GM21381 (cell line): ENCODE data around the gene FRRS1L.

ENCODE experiments used
- ATAC-seq: cut with Tn5 transposase; IDR thresholded peaks from one replicate; pipeline ENCODE4 v1.9.1; 2021; ENCODE audit warnings: mild to moderate bottlenecking, moderate library complexity; ENCODE audit not compliant: unreplicated experiment

FRRS1L gene

DNA sequence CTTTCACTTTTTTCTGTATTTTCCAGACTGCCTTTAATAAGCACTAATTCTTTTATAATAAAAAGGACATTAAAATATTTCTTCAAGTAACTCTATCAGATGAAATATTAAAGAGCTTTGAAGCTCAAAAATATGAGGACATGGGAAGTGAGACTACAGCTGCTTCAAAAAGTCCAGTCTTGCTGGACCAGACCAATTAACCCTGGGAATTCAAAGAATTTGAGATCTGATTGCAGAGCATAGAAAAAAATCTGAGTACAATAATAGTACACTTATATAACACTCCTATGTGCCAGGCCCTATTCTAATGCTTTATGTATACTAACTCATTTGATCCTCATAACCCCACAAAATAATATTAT, 57.1 kb downstream of the FRRS1L start:
- ATAC-seq, result no peak

DNA sequence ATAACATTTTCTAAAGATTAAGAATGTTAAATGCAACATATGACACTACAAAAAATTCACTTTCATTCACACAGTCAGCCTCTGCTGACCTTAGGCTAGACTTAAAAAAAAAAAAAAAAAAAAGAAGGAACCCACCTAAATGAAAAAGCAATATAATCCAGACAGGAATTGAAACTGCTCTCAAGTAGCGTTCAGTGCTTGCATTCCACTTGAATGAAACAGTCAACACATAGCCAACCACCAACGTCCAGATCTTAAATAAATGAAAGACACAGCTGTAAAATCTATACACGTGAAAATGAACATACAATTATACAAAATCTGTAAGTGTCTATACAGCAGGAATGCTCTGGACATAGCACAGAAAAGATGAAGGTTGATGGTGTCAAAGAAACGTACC, 58.7 kb downstream of the FRRS1L start:
- no peak for ATAC-seq

DNA sequence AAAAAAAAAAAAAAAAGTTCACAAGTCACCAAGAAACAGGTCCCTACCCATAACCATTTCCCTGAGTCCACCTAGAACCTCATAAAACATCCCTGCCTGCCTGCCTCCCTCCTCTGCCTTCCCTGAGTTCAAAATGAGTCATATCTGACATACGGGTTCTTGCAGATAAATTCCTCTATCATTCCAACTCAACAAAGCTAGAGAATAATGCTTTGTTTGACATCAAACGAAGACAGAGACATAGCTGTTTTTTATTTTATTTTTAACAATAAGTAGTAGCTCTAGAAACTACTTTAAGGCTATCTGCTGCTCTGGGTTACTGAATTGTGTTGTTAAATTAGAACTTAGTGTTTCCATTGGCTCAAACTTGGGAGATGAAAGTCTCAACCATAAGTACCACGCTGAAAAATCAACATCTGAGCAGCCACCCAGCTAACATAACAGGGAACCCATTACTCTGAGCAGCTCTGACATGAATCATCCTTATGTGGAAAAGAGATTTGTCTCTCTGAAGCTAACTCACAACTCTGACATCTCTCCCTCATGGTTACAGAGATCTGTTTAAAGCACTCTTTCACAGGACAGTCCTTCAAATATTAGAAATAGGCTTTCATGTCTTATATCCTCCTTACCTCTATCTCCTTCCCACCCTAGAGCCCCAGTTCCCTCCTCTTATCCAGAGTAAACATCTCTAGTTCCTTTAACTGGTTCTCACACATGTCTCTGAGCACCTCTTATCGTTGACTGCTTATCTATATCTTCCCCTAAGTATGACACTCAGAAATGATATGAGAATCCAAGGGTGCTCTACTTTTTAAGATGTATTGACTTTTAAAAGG, 59.4 kb downstream of the FRRS1L start:
- no peak for ATAC-seq

DNA sequence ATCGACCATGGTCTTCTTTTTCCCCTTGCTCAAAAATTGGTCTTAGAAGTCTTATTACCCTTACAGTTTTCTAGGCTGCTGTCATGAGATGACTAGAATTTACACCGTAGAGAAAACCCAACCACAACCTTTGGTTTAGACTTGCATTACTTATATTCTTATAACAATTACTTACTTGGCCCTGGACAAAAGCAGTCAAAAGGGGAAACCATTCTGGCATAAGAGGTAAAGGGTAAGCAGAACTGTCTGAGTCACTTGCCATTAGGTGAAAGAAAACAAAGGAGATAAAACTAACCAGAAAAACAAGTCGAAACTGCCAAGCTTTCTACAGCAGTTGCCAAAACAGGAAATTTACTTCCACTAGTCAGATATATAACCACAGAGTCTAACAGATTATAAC, 65.2 kb downstream of the FRRS1L start:
- peak; percentile 70 for ATAC-seq

DNA sequence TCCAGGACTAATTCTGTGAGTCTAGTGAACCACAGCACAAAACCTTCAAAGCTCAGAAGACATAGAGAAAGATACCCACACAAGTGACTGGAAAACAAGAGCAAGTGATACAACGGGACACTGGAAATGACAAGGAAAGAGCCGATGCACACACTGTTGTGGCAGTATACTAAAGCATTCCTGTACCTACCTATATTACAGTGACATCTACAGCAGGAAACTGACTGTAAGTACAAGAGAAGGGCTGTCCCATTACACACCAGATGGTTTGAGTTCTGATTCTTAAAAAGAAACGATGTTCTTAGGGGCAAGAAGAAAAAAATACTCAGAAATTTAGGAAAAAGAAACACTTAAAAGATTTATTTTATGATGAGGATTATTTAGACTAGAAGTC, 65.8 kb downstream of the FRRS1L start:
- ATAC-seq, result no peak

DNA sequence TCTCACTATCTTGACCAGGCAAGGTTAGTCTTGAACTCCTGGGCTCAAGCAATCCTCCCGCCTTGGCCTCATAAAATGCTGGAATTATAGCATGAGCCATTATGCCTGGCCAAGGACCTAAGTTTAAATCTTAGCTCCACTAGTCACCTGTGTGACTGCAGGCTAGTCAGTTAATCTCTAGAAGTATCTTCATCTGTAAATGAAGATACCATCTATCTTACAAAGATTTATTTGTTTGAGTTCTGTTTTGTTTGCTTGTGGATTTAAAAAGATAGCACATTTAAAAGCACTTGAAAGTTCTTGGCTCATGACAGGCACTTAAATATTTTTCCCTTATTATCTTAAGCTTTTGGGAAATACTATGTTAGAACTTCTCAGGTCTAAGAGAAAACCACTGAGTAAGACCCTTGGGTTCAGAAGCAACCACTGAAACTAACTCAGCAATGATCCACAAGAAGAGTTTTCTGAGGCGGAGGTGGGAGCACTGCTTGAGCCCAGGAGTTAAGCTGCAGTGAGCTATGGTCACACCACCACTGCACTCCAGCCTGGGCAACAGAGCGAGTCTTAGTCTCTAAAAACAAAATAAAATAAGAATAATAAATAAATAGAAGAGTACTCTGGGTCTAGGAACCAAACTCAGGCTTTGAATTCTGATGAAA, 66.4 kb downstream of the FRRS1L start:
- ATAC-seq, result peak; percentile 37

DNA sequence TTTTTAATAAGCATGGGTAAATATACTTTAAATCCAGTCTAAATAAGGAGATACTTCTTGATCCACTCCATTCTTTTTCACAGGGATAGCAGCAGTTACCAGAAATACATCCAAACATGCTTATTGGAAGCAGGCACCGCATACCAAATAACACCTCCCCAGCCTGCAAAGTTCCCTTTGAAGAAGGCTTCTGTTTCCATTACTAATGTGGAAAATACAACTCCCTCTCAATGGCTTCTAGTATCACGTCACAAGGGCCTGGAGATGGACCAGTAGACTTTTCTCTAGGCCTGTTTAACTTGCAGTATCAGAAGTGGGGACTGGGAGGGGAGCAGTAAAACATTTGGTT, 68.1 kb downstream of the FRRS1L start:
- ATAC-seq, result no peak

DNA sequence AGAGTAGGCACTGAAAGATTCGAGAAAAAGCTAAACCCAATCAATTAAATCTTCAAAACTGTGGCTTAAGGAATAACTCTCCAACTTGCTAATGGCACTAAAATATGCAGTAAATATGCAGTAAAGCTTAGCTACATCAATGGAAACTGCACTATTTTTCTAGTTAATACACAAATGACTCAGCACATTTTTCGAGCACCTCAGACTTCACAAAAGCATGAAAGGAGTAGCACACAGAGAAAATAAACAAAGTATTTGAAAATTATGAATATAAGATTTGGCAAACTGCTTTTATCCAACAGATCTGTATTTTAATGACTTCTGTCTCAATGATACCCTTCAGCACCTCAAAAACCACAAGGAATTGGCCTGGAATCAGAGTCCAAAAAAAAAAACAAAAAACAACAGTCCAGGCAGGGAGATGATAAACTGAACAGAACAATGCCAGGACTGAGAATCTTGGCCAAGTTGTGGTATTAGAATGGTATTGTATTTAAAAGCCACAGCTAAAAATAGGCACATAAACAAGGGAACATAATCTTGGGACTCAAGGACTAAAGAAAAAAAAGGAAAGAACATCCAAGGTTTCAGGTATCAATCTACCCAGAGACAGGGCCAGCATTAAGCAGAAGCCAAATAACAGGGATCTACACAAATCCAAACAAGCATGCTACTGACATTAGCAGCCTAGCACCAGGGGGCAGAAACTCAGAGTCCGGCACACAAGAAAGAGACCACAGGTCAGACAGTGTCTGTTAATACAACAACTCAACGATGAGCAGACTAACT, 68.7 kb downstream of the FRRS1L start:
- ATAC-seq, result no peak

DNA sequence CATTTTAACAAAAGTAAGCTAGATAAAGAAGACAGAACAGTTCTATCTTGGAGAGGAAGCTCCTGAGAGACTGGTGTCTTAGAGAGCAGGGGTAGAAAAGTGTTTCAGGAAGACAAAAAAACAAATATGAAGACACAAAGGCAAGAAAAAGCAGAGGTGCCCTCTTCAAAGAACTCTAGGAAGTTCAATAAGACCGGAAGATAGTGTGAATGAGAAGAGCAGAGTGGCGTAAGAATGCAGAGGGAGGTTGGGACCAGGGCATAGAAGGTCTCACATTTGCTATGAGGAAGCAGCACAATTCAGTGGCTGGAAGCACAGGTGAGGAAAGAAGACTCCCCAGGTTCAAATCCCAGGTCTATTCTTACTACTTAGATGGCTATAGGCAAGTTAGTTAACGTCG, 69.9 kb downstream of the FRRS1L start:
- ATAC-seq, result no peak

DNA sequence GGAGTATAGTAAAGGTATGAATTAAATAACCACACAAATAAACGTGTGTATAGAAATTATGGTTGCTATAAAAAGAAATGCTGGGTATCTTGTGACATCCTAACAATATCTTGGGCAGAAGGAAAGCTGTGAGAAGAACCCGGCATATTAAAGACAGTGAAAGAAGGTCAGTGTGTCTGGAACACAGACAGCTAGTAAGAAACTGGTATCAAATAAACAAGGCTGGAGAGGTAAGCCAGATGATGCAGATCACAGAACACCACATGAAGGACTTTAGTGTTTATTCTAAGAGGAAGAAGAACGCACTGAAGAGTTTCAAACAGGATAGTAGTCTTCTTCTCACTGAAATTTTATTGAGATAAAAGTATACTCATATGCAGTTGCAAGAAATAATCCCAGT, 71.7 kb downstream of the FRRS1L start:
- no peak for ATAC-seq

DNA sequence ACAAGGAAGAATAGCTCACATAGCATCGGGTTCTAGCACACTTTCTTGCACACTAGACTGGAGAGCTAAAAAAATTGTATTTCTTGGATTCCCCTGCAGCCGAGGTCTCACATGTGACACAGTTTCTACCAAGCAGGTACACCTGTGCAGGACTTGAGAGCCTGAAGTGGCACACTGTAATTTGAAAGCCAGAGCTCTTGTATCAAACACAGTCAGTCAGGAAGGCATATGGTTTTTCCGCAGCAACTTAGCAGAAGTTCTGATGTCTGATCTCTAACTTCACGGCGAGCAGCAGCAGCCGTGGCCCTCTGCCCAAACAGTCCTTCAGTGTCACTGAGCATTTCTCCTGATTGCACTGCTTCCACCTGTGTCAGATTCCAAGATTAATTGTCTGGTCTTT, 72.8 kb downstream of the FRRS1L start:
- ATAC-seq, result no peak

DNA sequence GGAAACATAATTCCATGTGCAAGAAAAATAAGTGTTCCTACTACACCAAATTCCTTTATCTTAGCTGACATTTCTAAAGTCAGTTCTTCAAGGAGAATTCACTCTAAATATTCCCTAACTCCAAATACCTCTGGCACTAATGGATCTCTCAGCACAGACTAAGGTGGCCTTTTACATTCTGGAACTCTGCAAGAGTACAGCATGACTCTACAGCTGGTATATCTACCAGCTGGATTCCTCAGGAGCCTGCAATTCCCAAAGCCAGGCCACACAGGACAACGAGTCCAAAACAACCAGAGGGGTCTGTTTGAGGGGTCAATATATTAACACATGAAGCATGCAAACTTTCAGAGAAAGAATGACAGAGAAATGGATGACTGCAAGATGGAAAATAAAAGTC, 74.5 kb downstream of the FRRS1L start:
- no peak for ATAC-seq

DNA sequence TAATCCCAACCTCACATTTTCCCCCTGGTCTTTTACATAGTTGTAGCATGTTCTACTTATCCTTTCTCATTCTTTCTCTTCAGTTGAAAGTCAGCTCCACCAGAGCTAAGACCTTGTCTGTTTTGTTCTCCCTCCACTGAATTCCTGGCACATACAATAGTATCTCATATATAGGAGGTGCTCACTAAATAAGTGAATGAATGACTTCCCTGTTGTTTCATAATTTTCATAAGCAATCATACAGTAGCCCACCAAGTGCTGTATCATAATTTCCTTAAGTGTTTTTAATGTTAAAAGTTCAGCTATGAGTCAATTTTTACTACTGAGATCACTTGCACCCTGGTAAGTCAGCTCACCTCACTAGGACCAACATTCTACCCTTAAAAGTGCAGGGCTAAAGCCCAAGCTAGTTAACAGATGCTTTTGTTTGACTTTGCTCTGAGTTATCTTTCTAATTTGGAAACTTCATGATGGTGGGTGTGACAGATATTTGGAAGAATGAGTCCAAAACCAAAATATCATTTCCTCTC, 74.9 kb downstream of the FRRS1L start:
- ATAC-seq, result no peak

DNA sequence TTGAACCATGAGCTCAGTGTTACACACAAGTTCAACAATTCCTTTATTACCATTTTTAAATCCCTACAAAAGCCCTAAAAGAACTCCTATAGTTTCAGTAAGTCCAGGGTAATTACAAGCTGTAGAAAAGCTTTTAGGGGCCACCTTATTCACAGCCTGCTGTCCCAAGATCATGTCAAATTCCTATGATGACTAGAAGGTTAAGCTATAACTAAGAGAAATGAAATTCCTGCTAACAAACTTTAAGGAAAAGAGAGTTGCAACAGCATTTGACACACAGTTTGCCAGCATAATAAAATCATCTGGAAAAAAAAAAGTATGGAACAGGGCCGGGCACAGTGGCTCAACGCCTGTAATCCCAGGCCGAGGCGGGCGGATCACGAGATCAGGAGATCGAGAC, 78.8 kb downstream of the FRRS1L start:
- ATAC-seq, result no peak

DNA sequence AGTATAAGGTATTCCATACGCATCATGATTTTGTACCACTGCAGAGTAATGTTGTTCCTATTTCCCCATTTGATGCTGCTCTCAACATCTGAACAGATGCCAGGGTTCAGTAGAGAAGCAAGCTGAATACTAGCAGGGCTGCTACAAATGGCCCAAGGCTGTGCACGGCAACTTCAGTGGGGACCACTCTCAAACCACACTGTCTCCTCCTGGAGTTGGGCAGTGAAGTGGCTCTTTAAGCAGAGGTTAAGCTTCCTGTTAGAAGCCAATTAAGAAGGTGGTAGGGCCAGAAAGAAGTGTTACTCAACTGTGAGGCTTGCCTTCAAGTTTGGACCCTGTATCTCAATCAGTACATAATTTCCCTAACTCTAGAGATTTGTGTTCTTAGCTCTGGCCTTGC, 79.3 kb downstream of the FRRS1L start:
- ATAC-seq, result no peak

DNA sequence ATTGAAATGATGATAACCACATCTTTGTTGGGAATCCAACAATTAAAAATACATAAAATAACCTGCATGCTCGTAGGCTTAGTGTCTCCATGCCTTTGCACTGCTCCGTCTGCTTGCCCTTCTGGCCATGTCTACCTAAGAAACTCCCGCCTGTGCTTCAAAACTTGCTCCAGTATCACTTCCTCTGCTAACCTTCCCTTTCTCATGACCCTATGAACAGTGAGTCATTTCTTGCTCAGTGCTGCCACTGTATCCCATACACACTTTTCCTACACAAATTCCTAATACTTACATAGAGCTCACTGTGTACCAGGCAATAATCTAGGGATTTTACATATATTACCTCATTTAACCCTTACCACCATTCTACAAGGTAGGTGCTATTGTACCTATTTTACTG, 80.8 kb downstream of the FRRS1L start:
- ATAC-seq, result peak; percentile 75

DNA sequence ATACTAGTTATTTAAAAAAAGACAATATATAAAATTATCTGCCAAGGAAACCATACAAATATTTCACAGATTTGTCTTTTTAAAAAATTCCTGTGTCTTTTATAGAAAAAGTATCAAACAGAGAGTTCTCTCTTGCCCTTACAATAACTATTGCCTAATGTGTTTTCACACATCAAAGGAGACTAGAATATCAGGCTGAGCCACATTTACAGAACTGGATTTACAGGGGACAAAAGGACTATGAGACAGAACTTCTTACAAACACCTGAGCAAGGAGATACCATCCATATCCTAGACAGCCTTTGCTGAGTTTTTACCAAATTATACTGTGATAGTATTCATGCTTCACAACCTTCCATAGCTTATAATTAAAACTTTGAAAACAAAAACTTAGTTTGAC, 81.5 kb downstream of the FRRS1L start:
- no peak for ATAC-seq

DNA sequence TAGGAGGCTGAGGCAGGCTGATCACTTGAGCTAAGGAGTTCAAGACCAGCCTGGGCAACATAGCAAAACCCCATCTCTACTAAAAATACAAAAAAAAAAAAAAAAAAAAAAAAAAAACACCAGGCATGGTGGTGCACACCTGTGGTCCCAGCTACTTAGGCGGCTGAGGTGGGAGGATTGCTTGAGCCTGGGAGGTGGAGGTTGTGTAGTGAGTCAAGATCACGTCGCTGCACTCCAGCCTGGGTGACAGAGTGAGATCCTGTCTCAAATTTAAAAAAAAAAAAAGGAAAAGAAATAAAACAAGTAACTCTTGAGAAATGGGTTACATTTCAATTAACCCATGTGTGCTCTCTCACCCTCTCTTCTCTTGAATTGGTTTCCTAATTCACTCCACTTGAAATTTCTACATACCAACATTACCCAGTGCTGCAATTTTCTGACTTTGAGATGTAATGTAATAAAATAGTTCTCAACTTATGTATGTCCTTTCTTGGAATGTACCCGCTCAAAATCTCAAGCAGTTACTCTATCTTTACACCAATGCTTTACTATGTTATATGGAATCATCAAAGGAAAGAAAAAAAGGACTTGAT, 83.1 kb downstream of the FRRS1L start:
- ATAC-seq, result no peak

DNA sequence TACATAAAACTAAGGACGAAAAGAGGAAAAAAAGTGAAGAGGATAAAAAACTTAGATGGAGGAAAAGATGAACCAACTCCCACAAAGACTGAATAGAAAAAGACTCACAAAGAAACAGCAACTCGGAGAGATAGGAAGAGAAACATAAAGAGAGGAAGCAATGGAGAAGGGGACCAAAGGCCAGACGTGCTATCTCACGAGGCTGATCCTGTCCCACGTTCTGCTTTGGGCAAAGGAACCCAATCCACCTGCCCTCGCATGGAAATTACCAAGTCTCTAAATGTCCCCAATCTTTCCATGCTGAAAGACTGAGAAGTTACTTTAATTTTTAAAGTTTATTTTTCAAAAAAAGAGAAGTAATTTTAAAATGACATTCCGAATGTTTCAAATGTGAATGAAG, 83.9 kb downstream of the FRRS1L start:
- no peak for ATAC-seq

DNA sequence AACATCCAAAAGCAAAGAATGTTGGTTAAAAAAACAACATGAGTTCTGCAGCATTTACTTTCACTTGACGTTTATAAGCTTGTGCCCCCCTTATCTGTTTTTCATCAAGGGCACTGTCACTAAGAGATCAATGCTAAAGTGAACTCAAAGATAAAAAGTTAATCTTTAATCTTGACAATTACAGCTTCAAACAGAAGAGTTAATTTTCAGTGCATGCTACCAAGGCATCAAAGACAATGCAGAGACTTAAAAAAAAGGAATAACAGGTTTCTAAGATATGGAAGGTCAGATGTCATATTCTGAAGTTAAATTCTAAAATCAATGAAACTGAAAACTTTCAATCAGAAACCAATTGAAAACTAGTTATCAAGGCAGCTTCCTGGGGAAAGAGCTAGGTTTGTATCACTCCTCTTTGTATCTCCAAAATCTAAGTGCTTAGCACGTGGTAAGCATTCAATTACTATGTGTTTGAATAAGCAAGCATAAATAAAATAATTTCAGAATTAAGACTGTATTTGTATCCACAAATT, 84.9 kb downstream of the FRRS1L start:
- ATAC-seq, result no peak
